Parathyroid adenoma (tissue), 2 donors: Measurements from ENCODE around the gene ANP32E.
"Not testable (repeated sequence)": the region's sequence is repeated elsewhere in the genome, so short reads cannot be mapped to it uniquely, and the experiment has no call there.

ENCODE experiments used
- H2AFZ ChIP-seq: fragments of 300-600 bp; sonication (generic); one replicate; pipeline ENCODE4 v1.7.0; 2017; ENCODE audit warnings: antibody characterized with exemption, mild to moderate bottlenecking
- H3K27ac ChIP-seq: fragments of 300-600 bp; sonication (generic); one replicate; pipeline ENCODE4 v1.7.0; 2017
- H3K27me3 ChIP-seq: fragments of 300-600 bp; sonication (generic); one replicate; pipeline ENCODE4 v1.7.0; 2017; ENCODE audit warnings: low read length; ENCODE audit not compliant: control insufficient read depth, insufficient read depth
- H3K36me3 ChIP-seq: fragments of 300-600 bp; sonication (generic); one replicate; pipeline ENCODE4 v1.7.0; 2017; ENCODE audit warnings: low read length; ENCODE audit not compliant: control insufficient read depth, insufficient read depth
- H3K4me1 ChIP-seq: fragments of 300-600 bp; sonication (generic); one replicate; pipeline ENCODE4 v1.7.0; 2017; ENCODE audit warnings: control low read depth
- H3K4me2 ChIP-seq: fragments of 300-600 bp; sonication (generic); one replicate; pipeline ENCODE4 v1.7.0; 2017; ENCODE audit warnings: low read length
- H3K4me3 ChIP-seq: fragments of 300-600 bp; sonication (generic); one replicate; pipeline ENCODE4 v1.7.0; 2017; ENCODE audit warnings: low read depth, low read length
- H3K79me2 ChIP-seq: fragments of 300-600 bp; sonication (generic); one replicate; pipeline ENCODE4 v1.7.0; 2017; ENCODE audit warnings: control low read depth
- H3K9ac ChIP-seq: fragments of 300-600 bp; sonication (generic); one replicate; pipeline ENCODE4 v1.7.0; 2017; ENCODE audit warnings: mild to moderate bottlenecking
- H3K9me3 ChIP-seq: fragments of 300-600 bp; sonication (generic); one replicate; pipeline ENCODE4 v1.7.0; 2017; ENCODE audit warnings: low read length; ENCODE audit not compliant: control insufficient read depth
- TF ChIP-seq, protein P1 (sequence below): fragments of 300-600 bp; sonication (generic); IDR thresholded peaks from one replicate; pipeline ENCODE4 v1.7.0; 2017; ENCODE audit warnings: antibody characterized with exemption, mild to moderate bottlenecking
- donor health status: primary hyperparathyroidism.

ANP32E gene

DNA sequence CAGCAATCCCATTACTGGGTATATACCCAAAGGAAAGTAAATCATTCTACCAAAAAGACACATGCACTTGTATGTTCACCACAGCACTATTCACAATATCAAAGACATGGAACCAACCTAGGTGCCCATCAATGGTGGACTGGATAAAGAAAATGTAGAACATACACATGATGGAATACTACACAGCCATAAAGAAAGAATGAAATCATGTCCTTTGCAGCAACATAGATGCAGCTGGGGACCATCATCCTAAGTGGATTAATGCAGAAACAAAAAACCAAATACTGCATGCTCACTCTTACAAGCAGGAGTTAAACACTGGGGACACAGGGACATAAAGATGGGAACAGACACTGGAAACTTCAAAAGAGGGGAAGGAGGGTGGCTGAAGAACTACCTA, 8.7 kb downstream of the ANP32E start:
- TF ChIP-seq, protein P1, sequence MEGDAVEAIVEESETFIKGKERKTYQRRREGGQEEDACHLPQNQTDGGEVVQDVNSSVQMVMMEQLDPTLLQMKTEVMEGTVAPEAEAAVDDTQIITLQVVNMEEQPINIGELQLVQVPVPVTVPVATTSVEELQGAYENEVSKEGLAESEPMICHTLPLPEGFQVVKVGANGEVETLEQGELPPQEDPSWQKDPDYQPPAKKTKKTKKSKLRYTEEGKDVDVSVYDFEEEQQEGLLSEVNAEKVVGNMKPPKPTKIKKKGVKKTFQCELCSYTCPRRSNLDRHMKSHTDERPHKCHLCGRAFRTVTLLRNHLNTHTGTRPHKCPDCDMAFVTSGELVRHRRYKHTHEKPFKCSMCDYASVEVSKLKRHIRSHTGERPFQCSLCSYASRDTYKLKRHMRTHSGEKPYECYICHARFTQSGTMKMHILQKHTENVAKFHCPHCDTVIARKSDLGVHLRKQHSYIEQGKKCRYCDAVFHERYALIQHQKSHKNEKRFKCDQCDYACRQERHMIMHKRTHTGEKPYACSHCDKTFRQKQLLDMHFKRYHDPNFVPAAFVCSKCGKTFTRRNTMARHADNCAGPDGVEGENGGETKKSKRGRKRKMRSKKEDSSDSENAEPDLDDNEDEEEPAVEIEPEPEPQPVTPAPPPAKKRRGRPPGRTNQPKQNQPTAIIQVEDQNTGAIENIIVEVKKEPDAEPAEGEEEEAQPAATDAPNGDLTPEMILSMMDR, result no peak
- no peaks in the 10 kb centered on the region for H3K36me3 ChIP-seq

DNA sequence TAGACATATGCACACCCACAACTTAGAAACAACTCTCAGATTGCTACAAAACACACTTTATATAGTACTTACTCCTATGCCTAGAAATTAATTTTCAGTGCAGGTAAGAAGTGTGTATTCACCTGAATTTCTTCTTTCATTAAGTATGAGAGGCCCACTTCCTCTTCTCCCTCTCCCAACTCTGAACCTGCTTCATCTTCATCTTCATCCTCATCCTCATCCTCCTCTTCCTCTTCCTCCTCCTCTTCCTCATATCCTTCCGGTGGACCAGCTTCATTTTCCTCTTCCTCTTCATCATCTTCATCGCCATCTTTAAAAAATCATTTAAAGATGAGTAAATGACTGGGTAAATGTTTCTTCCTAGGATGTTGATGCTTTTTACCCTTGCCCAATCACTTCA, 9.4 kb downstream of the ANP32E start:
- Histone ChIP-seq H3K79me2 (no peaks in the 10 kb centered on the region), H3K4me2 (no peak overlapping the region), H3K27ac (no peak overlapping the region), H3K9ac (no peak overlapping the region), H3K36me3 (no peaks in the 10 kb centered on the region), H3K27me3 (no peaks in the 10 kb centered on the region), H3K9me3 (no peaks in the 10 kb centered on the region), H2AFZ (no peak overlapping the region), H3K4me1 (no peaks in the 10 kb centered on the region), H3K4me3 (no peak overlapping the region)
- TF ChIP-seq, protein P1, result no peak

More for the DNA sequence above, 8.7 kb downstream of the ANP32E start:
- no peak overlapping the region for H3K9ac ChIP-seq
- no peak overlapping the region for H3K4me3 ChIP-seq
- no peaks in the 10 kb centered on the region for H3K79me2 ChIP-seq
- H3K9me3 ChIP-seq, result no peaks in the 10 kb centered on the region
- H3K4me1 ChIP-seq, result no peaks in the 10 kb centered on the region
- no peak overlapping the region for H3K4me2 ChIP-seq
- H2AFZ ChIP-seq, result no peak overlapping the region
- no peaks in the 10 kb centered on the region for H3K27me3 ChIP-seq
- no peak overlapping the region for H3K27ac ChIP-seq

DNA sequence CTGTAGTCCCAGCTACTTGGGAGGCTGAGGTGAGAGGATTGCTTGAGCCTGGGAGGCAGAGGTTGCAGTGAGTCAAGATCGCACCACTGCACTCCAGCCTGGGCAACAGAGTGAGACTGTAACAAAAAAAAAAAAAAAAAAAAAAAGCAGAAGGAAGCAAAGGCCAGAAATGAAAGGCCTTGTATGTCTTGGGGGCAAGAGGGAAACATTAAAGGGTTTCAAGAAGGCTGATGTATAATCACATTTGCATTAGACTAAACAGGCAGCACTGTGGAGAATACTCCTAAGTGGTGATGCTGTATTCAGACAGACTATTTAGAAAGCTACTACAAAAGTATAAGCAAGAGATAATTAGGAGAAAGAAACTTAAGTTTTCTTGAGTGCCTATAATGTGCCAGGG, 10.4 kb downstream of the ANP32E start:
- H3K27me3 ChIP-seq, result no peaks in the 10 kb centered on the region
- no peak overlapping the region for H3K4me2 ChIP-seq
- no peak overlapping the region for H3K9ac ChIP-seq
- no peak overlapping the region for H2AFZ ChIP-seq
- TF ChIP-seq, protein P1, result no peak
- no peak overlapping the region for H3K27ac ChIP-seq
- no peaks in the 10 kb centered on the region for H3K36me3 ChIP-seq
- no peaks in the 10 kb centered on the region for H3K9me3 ChIP-seq
- H3K4me1 ChIP-seq, result no peaks in the 10 kb centered on the region
- no peaks in the 10 kb centered on the region for H3K79me2 ChIP-seq
- no peak overlapping the region for H3K4me3 ChIP-seq

DNA sequence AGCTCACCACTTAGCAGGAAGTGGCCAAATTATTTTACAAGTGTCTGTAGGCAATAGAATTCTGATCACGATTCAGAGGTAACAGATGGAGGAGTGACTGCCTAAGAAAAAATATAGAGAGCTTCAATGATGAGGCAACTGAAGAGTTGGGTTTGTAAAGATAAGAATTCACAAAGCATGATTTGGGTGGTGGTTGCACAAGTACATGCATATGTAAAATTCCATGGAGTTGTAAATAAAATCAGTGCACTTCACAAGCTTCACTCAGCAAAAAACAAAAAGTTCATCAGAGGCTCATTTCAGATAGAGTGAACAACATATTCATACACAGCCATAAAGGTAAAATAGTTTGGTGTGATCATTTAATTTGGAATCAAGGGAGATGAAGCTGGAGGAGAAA, 10.9 kb downstream of the ANP32E start:
- no peaks in the 10 kb centered on the region for H3K27me3 ChIP-seq
- H3K4me2 ChIP-seq, result no peak overlapping the region
- no peaks in the 10 kb centered on the region for H3K4me1 ChIP-seq
- H3K36me3 ChIP-seq, result no peaks in the 10 kb centered on the region
- H3K27ac ChIP-seq, result no peak overlapping the region
- H3K4me3 ChIP-seq, result no peak overlapping the region
- TF ChIP-seq, protein P1, result no peak
- H3K79me2 ChIP-seq, result no peaks in the 10 kb centered on the region
- no peak overlapping the region for H3K9ac ChIP-seq
- no peaks in the 10 kb centered on the region for H3K9me3 ChIP-seq
- no peak overlapping the region for H2AFZ ChIP-seq

DNA sequence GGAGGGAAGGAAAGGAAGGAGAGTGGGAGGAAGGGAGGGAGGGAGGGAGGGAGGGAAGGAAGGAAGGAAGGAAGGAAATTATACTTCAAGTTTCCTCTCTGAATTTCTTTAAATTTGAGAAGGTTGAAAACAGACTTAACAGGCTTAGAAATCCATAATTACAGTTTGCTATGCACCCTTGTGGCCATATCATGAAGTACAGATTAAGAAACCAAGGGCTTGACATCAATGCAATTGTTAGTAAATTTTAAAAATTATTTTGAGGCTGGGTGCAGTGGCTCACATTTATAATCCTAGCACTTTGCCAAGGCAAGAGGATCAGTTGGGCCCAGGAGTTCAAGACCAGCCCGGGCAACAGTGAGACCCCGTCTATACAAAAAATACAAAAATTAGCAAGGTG, 14.4 kb downstream of the ANP32E start:
- TF ChIP-seq, protein P1, result peak; percentile 26
- H3K4me2 ChIP-seq, result no peak overlapping the region
- no peak overlapping the region for H3K9ac ChIP-seq
- H3K27me3 ChIP-seq, result no peaks in the 10 kb centered on the region
- H3K4me1 ChIP-seq, result no peaks in the 10 kb centered on the region
- no peaks in the 10 kb centered on the region for H3K9me3 ChIP-seq
- H2AFZ ChIP-seq, result no peak overlapping the region
- no peak overlapping the region for H3K4me3 ChIP-seq
- no peak overlapping the region for H3K27ac ChIP-seq
- no peaks in the 10 kb centered on the region for H3K79me2 ChIP-seq
- H3K36me3 ChIP-seq, result no peaks in the 10 kb centered on the region

DNA sequence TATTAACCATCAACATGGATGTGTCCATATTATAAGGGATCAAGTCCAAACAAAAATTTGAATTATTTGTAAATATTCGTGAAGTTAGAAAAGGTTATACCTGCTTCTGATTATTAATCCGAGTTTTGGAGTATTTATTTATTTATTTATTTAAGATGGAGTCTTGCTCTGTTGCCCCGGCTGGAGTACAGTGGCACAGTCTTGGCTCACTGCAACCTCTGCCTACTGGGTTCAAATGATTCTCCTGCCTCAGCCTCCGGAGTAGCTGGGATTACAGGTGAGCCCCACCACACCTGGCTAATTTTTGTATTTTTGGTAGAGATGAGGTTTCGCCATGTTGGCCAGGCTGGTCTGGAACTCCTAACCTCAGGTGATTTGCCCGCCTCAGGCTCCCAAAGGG, 20.1 kb downstream of the ANP32E start:
- not testable (repeated sequence) for H3K4me2 ChIP-seq, H3K4me3 ChIP-seq, H3K27me3 ChIP-seq, H3K79me2 ChIP-seq, H3K9me3 ChIP-seq, H3K9ac ChIP-seq, H3K36me3 ChIP-seq, H3K27ac ChIP-seq, H2AFZ ChIP-seq, H3K4me1 ChIP-seq

DNA sequence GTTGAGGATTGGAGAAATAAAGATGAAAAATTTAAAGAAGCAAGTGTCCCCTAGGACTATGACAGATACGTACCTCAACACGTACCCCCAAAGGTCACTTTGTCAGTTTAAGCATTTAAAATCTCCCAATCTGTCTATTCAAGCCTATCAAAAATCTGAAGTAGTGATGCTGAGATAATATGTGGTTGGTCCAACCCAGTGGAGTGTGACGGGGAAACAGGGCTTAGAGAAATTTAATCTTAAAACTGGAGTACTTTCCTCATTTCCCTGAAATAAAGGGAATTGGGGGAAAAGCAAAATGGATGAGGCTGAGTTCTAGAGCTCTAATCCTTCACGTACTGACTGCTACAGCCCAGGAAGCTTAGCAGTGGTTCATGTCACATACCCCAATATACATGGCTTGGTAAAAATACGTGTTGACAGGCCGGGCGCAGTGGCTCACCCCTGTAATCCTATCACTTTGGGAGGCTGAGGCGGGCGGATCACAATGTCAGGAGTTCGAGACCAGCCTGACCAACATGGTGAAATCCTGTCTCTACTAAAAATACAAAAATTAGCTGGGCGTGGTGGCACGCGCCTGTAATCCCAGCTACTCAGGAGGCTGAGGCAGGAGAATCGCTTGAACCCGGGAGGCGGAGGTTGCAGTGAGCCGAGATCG, 21.7 kb downstream of the ANP32E start:
- H3K9me3 ChIP-seq, H3K9ac ChIP-seq, H3K36me3 ChIP-seq, H3K79me2 ChIP-seq, H3K4me1 ChIP-seq, H3K27me3 ChIP-seq: not testable (repeated sequence)
- Histone ChIP-seq H2AFZ (peak overlapping the region; percentile 89), H3K27ac (peak overlapping the region; percentile 76), H3K4me2 (peak overlapping the region; percentile 75), H3K4me3 (peak overlapping the region; percentile 71)
